GM12891 (cell line): Measurements from ENCODE around the gene TRIM72.

ENCODE experiments used
- POLR2A ChIP-seq: IDR thresholded peaks from 2 replicates; pipeline ENCODE4 v1.6.1; 2011; ENCODE audit warnings: low read depth, low read length, control low read depth
- POLR2AphosphoS5 ChIP-seq: IDR thresholded peaks from 2 replicates; pipeline ENCODE4 v1.6.1; 2011; ENCODE audit warnings: low read depth, low read length, control low read depth
- SPI1 ChIP-seq: IDR thresholded peaks from 2 replicates; pipeline ENCODE4 v1.6.1; 2011; ENCODE audit warnings: low read depth, low read length, control low read depth
- TAF1 ChIP-seq: IDR thresholded peaks from 2 replicates; pipeline ENCODE4 v1.6.1; 2011; ENCODE audit warnings: low read depth, low read length, control low read depth

GRCh38 chr16:31268891-31269290 lies 55.0 kb downstream of the TRIM72 start:
- no peak for TF ChIP-seq POLR2AphosphoS5
- no peak for TF ChIP-seq POLR2A
- TF ChIP-seq TAF1, result no peak
- no peak for TF ChIP-seq SPI1
